Cortex of kidney (tissue), 1 donor: ENCODE results near the gene LRRC4C.
"Not testable (repeated sequence)": the region's sequence is repeated elsewhere in the genome, so short reads cannot be mapped to it uniquely, and the experiment has no call there.

ENCODE experiments used
- DNase-seq: peaks from one replicate; lab custom pipeline; 2025; lab: John Stamatoyannopoulos, UW

The LRRC4C gene

GRCh38 chr11:40230821-40231220, 1228.6 kb downstream of the LRRC4C start:
- DNase-seq, result no peak

GRCh38 chr11:40228662-40229061, 1230.8 kb downstream of the LRRC4C start:
- no peak for DNase-seq

GRCh38 chr11:40227730-40228129, 1231.7 kb downstream of the LRRC4C start:
- no peak for DNase-seq

- no peak for DNase-seq
Measured at GRCh38 chr11:40226654-40227053, 1232.8 kb downstream of the LRRC4C start.

GRCh38 chr11:40223596-40224330, 1235.7 kb downstream of the LRRC4C start:
- DNase-seq, result no peak

- no peak for DNase-seq
Measured at GRCh38 chr11:40219401-40219800, 1240.1 kb downstream of the LRRC4C start.

- DNase-seq, result no peak
Measured at GRCh38 chr11:40215556-40215955, 1243.9 kb downstream of the LRRC4C start.

GRCh38 chr11:40207416-40207815, 1252.0 kb downstream of the LRRC4C start:
- no peak for DNase-seq

GRCh38 chr11:40204228-40204627, 1255.2 kb downstream of the LRRC4C start:
- DNase-seq, result no peak

- no peak for DNase-seq
Measured at GRCh38 chr11:40203606-40204005, 1255.8 kb downstream of the LRRC4C start.

GRCh38 chr11:40202589-40203270, 1256.7 kb downstream of the LRRC4C start:
- DNase-seq, result no peak

- not testable (repeated sequence) for DNase-seq
Measured at GRCh38 chr11:40192590-40192989, 1266.9 kb downstream of the LRRC4C start.

- DNase-seq, result no peak
Measured at GRCh38 chr11:40190294-40190693, 1269.2 kb downstream of the LRRC4C start.

- no peak for DNase-seq
Measured at GRCh38 chr11:40188848-40189247, 1270.6 kb downstream of the LRRC4C start.

- DNase-seq, result no peak
Measured at GRCh38 chr11:40187295-40187694, 1272.2 kb downstream of the LRRC4C start.

GRCh38 chr11:40186437-40187263, 1272.8 kb downstream of the LRRC4C start:
- no peak for DNase-seq

GRCh38 chr11:40185793-40186192, 1273.7 kb downstream of the LRRC4C start:
- no peak for DNase-seq

GRCh38 chr11:40183073-40184064, 1276.1 kb downstream of the LRRC4C start:
- DNase-seq, result no peak

GRCh38 chr11:40179541-40179940, 1279.9 kb downstream of the LRRC4C start:
- DNase-seq, result no peak

- no peak for DNase-seq
Measured at GRCh38 chr11:40178470-40178869, 1281.0 kb downstream of the LRRC4C start.

- no peak for DNase-seq
Measured at GRCh38 chr11:40175980-40176379, 1283.5 kb downstream of the LRRC4C start.
